HG03175 (cell line): ENCODE results near the gene BPIFA2.
"Not testable (repeated sequence)": the region's sequence is repeated elsewhere in the genome, so short reads cannot be mapped to it uniquely, and the experiment has no call there.

Experiments used
- ATAC-seq: cut with Tn5 transposase; IDR thresholded peaks from one replicate; pipeline ENCODE4 v1.9.1; 2021; ENCODE audit warnings: mild to moderate bottlenecking, moderate library complexity; ENCODE audit not compliant: unreplicated experiment

Gene BPIFA2

DNA sequence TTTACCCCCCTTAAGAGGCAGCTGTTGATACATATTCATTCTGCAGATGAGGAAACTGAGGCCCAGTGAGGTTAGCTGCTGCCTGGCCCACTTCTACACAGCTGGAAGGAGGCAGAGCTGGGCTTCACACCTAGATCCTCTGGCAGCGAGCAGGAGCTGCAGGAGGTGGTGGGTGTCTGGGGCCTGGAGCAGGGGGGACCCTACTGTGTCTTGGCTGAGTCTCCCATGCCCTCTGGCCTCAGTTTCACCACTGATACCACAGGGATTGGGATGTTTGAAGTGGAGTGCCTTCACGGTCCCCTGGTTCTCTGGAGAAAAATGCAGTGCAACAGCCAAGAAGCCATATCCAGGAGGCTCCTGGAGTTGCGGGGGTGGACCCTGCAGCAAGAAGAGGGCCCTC is 8.2 kb upstream of the BPIFA2 start:
- ATAC-seq: no peak

DNA sequence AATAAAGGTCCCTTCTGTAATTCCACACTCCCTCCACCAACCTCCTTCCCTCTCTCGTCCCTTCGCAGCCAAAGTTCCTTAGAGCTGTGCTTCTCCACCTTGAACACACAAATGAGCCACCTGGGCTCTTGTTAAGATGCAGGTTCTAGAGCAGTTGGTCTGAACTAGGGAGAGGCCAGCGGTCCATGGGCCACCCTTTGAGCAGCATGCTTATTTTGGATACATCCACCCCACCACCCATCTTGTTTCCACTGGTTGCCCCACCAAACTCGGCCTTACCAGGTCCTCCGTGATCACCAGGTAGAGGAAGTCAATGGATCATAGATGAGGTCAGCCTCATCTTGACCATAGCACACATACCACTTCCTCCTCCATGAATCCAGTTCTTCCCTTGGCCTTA is 7.3 kb upstream of the BPIFA2 start:
- no peak for ATAC-seq

DNA sequence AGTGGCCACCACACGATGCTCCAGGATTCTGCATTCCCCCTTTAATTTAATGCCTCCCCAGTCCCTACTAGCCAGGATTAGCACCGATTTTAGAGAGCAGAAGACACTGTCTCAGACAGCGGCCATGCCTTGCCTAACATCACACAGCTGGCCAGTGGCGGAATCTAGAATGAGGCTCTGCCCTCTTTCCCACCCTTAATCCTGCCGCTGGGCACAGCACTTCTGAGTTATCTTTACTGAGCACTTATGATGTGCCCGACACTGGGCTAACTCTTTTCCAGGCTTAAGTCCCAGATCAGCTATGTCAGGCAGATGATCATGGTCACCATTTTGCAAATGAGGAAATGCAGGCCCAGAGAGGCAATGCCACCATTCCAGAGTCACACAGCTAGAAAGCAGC is 5.6 kb upstream of the BPIFA2 start:
- ATAC-seq: no peak

DNA sequence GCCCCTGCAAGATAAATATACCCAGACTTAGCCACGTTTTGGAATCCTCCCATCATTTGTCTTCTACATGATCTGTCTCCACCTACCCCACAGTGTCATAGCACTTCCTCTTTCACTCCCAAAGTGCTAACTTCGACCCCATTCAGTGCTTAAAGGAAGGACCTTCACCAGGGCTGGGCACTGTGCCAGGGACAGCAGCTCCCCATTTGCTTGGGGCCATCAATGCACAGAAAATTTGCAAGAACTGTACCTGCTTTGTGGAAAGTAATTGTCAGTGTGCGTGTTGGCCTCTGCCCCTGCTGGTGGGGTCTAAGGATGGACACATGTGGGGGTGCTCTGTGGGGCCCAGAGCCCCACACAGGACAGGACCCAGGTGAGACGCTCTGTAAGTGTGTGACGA is 5.2 kb upstream of the BPIFA2 start:
- no peak for ATAC-seq

DNA sequence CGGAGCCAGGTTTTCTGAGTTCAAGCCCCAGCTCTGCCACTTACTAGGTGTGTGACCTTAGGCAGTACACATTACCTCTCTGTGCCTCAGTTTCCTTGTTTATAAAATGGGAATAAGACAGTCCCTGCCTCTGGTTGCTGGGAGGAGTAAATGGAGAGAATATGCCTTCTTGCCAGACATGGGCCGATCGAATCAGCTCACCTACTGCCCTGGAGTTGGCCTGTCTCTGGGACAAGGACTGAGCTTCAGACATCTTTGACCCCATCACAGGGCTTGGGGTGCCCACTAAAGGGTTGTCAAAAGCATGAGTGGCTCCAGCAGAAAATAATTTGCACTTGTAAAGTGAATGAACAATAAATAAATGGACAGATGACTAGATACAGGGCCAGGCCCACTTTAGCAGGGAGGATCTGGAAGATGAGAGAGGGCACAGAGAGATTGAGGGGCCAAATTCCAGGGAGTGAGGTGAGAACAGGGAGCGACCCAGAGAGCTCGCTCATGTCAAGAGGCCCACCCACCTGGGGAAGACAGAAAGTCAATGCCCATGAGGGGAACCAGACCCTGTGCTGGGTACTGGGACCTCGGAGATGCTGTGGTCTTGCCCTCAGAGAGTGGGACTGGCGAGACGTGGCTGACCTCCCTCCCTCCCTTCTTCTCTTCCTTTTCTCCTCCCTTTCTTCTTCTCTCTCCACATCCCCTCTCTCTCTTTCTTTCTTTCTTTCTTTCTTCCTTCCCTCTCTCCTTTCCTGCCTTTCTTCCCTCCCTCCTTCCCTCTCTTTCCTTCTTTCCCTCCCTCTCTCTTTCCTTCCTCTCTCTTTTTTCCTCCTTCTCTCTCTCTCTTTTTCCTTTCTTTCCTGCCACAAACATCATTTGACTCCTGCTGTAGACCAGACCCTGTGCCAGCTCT is 3.9 kb upstream of the BPIFA2 start:
- ATAC-seq: no peak

DNA sequence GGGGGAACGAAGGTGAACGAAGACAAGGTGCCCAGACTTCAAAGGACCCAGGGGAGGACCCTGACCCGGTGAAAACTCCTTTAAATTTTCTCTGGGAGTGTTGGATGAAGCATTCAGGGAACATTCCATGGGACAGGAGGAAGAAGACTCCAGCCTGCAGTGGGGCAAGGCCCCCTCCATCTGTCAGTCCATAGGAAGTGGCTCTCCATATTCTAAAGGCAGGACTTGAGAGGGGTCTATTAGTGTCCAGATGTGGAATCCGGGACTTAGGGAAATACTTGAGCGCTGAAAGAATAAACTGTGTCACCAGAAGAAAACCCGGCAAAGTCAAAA is 3.2 kb upstream of the BPIFA2 start:
- ATAC-seq: no peak

DNA sequence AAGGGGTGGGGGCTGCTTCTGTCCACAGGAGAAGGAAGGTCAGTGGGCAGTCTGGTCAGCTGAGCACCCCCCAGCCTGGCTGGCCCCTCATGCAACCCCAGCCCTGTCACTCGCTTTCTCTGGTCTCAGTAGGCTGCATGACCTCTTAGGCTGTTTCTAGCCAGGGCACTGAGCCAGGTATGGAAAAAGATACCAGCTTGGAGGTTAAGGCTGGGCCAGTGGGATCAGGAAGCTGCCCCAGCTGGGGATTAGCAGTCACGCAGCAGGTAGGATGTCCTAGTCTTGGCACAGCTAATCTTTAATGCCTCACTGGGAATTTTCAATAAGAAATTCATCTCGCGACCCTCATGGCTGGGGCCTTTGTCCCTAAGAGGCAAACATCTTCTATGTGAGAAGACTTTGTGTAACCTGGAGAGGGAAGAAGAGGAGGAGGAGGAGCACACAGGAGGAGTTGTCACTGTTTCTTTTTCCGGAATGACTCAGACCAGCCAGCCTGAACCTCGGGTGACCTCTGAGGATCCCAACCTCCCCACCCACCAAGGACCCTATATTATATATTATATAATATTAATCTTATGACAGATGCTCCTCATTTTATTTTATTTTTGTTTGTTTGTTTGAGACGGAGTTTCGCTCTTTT is 2.4 kb upstream of the BPIFA2 start:
- ATAC-seq: no peak

DNA sequence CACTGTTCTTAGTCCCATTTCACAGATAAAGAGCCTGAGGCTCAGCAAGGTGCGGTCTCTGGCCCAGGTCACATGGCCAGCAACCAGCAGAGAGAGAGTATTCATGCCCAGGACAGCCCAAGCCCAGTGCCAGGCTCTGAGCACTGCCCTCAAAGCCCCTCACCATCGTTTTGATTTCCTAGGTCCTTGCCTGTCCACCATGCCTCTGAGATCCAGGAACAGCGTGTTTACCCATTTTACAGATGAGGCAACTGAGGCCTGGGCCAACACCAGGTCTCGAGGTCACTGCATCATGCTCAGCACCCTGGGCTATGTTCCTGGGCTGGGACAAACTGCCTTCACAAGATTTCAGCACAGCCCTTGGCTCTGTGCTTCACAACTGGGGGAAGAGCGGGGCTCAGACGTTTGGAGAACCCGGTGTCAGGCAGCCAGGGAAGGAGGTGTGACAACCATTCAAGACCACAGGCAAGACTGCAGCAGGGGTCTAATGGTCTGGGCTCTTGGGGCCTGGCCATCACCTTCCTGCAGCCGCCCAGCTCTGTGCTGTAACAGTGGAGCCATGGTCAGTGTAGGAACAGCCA is 1.3 kb upstream of the BPIFA2 start:
- no peak for ATAC-seq

DNA sequence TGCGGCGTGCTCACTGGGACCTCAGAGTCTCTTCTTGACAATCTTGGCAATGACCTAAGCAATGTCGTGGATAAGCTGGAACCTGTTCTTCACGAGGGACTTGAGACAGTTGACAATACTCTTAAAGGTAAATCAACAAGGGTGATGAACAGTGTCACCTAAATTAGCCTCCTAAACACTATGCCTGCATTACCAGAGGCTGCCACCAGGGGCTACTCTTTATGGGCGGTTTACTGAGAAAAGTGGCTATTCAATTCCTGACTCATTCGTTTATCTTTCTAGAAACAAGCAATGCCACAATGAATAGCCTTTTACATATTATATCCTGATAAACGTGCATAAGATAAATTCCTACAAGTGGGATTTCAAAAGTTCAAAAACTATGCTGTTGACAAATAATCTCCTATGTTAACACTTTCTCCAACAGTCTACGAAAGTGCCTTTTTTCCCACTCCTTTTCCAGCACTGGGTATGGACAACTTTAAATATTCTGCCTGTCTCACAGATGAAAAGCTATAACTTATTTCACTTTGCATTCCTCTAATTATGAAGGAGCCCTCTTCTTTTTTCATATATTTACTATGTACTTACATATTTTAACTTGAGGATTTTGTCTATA is 1.3 kb downstream of the BPIFA2 start:
- no peak for ATAC-seq

DNA sequence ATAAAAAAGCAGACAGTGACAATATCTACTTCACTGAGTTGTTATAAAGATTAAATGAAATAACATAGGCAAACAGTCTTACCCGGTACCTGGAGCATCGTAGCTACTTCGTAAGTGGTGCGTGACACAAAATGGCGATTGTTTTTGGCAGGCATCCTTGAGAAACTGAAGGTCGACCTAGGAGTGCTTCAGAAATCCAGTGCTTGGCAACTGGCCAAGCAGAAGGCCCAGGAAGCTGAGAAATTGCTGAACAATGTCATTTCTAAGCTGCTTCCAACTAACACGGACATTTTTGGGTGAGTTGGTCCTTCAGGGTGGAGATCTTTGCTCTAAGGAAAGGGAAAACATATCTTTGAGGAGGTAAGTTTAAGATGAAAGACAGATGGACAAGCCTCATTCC is 4.8 kb downstream of the BPIFA2 start:
- no peak for ATAC-seq

DNA sequence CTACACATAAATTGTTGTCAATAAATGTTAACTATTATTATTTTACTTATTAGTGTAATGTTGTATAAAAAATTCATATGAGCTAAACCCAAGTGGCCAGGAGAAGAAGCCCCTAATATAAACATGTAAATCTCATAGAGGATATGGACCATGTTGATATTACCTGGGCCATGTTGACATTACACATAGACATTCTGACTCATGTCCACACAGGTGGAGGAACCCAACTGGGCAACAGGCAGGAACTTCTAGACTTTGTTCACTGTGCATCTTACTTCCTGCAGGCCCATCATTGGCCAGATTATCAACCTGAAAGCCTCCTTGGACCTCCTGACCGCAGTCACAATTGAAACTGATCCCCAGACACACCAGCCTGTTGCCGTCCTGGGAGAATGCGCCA is 7.2 kb downstream of the BPIFA2 start:
- ATAC-seq: no peak

DNA sequence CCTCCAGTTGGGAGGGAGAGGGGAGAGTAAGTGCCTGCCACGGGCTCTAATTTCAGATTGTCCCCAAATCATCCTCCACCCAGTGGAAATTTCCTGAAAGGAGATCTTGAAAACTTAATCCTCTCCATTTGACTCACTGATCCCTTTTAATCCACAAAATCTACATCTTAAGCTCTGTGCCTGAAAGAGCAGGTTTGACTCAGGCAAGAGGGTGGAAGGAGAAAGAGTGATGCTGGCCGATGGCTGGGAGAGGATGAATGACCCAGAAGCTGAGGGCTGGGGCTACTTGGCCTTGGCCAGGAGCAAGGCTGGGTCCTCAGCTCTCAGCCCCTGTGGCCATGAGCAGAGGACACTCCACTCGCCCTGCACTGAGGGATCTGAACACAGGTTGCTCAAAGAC is 8.1 kb downstream of the BPIFA2 start:
- ATAC-seq: no peak

DNA sequence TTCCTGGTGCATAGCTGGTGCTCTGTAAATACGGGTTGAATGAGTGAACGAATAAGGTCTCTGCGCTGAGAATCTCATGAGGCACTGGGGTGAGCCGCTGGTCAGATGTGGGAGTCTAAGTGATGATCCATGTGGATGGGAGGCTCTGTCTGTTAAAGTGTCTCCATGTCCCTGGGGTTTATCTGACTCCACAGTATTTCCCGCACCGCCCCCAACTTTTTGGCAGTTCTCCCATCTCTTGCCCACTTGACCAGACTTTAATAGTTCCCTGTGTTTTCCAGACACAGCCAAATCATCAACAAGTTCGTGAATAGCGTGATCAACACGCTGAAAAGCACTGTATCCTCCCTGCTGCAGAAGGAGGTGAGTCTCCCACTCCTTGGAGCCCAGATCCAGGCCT is 9.9 kb downstream of the BPIFA2 start:
- ATAC-seq: no peak

DNA sequence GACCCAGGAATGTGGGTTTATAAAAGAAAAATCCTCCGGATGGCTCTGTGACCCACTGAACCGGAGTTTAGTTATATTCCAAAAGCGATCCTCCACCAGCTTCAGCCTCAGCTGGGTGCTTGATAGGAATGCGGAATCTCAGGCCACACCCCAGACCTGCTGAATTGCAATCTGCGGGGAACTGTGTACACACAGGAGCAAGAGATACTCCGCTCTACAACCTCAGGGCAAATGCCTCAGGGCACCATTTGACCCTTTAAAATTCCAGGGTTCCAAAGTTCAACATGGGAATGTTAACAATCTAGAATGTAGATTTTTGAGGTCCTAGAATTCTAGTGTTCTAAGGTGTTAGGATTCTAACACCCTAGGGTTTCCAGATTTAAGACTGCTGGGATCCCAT is 10.8 kb downstream of the BPIFA2 start:
- ATAC-seq: no peak

DNA sequence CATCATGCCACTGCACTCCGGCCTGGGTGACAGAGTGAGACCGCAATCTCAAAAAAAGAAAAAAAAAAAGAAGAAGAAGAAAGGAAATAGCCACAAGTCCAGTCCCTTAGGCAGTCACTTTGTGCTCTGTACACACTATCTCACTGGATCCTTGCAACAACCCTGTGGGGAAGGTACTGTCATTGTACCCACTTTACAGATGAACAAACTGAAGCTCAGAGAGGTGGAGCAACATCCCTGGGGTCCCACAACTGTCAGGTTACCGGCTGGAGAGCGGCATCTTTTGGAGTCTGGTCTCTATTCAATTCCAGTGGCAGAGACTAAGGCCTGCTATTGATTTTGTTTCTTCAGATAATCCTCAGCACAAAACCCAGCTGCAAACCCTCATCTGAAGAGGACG is 12.2 kb downstream of the BPIFA2 start:
- no peak for ATAC-seq

DNA sequence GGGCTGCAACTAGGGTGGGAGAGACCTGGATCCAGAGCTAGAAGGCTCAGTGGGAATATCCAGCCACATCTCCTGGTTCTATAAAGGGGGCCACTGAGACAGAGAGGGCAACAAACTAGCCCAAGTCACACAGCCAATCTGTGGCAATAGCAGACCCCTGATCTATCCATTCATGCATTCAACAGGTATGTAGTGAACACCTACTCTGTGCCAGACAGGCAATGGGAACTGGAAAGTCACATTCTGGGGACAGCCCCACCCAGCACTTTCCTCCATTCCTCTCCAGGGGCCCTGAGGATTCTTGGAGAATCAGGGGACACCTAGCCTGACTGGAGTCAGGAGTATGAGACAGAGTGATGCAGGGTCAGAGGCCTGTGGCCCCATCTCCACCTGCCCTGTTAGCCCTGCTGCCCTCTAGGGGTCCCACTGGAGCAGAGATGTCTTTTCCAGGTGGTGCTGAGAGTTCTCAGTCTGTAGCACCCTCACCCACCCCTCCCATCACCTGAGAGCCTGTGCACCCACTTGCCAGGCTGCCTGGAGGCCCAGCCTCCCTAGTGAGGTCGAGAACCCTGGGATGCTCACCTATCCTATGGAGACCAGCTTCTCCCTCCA is 13.6 kb downstream of the BPIFA2 start:
- no peak for ATAC-seq

DNA sequence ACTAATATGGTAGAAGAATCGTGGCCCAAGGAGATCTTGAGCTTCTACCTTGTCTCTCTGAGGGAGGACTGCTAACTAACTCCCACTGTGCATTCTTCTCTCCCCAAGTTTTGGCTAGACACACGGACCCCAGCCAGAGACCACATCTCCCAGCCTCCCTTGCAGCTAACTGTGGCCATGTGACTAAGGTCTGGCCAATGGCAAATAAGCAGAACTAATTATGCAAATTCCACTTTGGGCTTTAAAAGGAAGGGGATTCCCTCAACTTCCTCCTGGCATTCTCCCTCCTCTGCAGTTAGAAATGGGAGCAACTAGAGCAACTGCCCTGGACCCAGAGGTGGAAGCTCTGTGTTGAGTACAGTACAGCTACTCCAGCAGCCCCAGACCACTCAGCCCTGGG is 15.4 kb downstream of the BPIFA2 start:
- ATAC-seq: no peak

DNA sequence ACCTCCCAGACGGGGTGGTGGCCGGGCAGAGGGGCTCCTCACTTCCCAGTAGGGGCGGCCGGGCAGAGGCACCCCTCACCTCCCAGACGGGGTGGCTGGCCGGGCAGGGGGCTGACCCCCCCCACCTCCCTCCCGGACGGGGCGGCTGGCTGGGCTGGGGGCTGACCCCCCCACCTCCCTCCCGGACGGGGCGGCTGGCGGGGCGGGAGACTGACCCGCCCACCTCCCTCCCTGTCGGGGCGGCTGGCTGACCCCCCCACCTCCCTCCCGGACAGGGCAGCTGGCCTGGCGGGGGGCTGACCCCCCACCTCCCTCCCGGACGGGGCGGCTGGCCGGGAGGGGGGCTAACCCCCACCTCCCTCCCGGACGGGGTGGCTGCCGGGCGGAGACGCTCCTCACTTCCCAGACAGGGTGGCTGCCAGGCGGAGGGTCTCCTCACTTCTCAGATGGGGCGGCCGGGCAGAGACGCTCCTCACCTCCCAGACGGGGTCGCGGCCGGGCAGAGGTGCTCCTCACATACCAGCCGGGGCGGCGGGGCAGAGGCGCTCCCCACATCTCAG is 17.2 kb downstream of the BPIFA2 start:
- not testable (repeated sequence) for ATAC-seq

DNA sequence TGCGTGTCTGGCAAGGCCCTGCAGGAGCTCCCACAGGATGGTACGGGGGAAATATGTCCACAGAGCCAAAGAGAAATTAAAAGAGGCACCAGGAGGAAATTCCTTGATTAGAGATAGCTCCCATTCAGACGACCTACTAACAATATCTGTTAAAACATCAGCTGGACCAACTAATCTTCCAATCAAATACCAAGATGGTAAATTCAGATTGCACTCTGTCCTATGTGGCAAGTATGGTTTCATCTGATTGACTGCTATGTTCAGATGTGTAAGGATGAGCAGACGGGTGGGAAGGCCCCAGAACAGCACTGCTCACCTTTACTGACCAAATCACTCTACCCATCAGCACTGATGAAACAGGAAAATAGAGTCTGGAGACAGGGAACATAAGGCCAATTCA is 19.5 kb downstream of the BPIFA2 start:
- no peak for ATAC-seq

DNA sequence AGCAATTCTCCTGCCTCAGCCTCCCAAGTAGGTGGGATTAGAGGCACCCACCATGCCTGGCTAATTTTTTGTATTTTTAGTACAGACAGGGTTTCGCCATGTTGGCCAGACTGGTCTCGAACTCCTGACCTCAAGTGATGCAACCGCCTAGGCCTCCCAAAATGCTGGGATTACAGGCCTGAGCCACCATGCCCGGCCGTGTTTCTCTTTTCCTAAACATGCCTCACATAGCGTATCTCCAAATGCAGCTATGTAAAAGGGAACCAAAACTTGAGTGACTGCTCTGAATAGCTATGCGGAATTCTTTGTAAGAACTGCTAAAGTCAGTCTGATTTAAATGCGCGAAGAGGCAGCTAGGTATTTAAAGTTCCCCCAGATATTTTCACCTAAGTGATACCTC is 20.5 kb downstream of the BPIFA2 start:
- no peak for ATAC-seq

DNA sequence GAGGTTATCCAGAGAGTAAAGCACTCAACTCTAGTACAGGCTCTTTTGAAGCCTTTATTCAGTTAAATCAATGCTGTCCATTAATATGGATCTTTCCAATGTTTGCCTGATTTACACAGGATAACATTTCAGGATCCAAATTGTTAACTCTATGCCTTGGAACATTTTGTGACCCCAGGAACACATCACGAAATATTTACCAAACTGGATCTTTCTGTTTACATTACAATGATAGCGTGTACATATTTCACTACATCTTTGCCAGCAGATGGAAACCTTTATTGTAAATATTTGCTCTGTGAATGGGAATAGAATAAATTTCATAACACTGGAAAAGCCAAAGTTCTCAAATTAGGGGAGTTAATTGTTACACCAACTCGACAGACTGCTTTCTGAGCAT is 23.5 kb downstream of the BPIFA2 start:
- no peak for ATAC-seq
